Measurements from ENCODE around the gene KCNIP3. TPM values are rescaled to one million over a fixed set of nuclear protein-coding genes. Genes with fewer than 3 reads are reported as not detected.

KCNIP3 gene
- total RNA-seq, 1 donor, result 2.6 TPM

DNA sequence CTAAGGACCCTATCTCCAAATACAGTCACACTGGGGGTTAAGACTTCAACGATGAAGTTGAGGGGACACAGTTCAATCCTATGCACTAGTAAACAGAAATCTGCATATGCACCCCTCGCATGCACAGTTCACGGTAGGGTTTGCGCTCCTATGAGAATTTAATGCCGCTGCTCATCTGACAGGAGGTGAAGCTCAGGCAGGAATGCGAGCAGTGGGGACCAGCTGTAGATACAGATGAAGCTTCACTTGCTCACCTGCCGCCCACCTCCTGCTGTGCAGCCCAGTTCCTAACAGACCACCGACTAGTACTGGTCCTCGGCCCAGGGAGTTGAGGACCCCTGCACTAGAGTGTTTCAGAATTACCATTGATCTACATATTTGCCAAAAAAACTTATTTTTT is 65.3 kb downstream of the KCNIP3 start:
- TF ChIP-seq, protein P1, sequence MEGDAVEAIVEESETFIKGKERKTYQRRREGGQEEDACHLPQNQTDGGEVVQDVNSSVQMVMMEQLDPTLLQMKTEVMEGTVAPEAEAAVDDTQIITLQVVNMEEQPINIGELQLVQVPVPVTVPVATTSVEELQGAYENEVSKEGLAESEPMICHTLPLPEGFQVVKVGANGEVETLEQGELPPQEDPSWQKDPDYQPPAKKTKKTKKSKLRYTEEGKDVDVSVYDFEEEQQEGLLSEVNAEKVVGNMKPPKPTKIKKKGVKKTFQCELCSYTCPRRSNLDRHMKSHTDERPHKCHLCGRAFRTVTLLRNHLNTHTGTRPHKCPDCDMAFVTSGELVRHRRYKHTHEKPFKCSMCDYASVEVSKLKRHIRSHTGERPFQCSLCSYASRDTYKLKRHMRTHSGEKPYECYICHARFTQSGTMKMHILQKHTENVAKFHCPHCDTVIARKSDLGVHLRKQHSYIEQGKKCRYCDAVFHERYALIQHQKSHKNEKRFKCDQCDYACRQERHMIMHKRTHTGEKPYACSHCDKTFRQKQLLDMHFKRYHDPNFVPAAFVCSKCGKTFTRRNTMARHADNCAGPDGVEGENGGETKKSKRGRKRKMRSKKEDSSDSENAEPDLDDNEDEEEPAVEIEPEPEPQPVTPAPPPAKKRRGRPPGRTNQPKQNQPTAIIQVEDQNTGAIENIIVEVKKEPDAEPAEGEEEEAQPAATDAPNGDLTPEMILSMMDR (IDR thresholded peaks at IDR 0.05; ENCODE audit: insufficient read depth, low read depth, low read length), result no peak
- DNase-seq (ENCODE audit: low read depth), result no peak
- no peak overlapping the region for H3K4me3 ChIP-seq (ENCODE audit: low read depth, low read length)

DNA sequence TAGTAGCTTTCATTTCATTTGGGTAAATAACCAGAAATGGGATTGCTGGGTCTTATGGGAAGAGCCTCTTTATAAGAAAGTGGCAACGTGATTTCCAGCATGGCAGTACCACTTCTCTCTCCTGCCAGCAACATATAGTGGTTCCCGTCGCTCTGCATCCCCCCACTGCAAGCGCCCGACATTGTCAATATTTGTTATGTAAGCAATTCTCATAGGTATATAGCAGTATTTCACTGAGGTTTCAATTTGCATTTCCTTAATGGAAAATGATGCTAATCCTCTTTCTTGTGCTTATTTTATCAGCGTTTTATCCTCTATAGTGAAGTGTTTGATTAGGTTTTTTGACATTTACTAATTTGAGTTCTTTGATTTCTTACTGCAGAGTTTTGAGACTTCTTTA is 69.4 kb downstream of the KCNIP3 start:
- no peak overlapping the region for H3K4me3 ChIP-seq (ENCODE audit: low read depth, low read length)
- DNase-seq (ENCODE audit: low read depth), result no peak
- TF ChIP-seq, protein P1 (IDR thresholded peaks at IDR 0.05; ENCODE audit: insufficient read depth, low read depth, low read length), result no peak

DNA sequence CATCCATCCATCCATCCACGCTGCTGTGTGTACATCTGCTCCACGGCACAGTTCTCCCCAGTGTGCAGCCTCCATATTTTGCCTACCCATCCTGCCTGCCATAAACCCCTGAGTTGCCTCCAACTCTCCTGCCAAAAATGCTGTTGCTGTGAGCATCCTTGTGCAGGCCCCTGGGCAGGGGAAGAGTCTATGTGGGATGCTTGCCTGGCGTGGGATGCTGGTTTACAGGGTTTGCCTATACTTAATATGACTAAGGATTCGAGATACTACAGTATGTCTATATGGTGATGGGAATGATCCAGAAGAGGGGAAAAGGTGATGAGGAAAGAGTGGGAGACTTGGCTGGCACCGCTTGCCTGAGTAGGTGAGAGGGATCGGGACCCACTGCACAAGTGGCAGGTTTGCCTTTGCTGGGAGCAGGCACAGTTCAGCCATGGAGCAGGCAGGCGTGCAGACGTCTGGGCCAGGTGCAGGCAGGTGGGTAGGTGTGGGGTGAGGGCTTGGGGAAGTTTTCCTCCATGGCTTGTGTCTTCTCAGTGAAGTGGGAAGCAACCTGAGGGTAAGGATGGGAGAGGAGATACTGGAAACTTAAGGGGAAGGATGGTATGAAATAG is 75.2 kb downstream of the KCNIP3 start:
- DNase-seq (ENCODE audit: low read depth), result no peak
- no peak overlapping the region for H3K4me3 ChIP-seq (ENCODE audit: low read depth, low read length)
- TF ChIP-seq, protein P1 (IDR thresholded peaks at IDR 0.05; ENCODE audit: insufficient read depth, low read depth, low read length), result no peak

DNA sequence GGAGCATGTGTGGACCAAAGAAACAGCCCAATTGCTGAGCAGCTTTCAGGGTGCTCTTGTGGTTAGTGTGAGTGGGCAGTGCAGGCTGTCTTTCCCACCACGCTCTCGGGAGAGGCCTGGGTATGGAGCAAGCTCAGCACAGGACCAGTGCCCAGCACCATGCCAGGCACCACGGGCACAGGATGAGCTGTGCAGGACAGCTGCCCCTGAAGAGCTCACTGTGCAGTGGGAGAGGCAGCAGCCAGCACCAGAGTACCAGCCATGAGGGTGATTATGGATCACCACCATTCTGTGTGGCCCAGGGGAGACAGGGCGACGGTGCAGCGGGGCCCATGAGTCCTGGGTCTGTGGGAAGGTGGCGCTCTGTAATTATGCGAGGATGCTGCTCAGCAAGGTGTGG is 75.7 kb downstream of the KCNIP3 start:
- TF ChIP-seq, protein P1 (IDR thresholded peaks at IDR 0.05; ENCODE audit: insufficient read depth, low read depth, low read length), result no peak
- no peak overlapping the region for H3K4me3 ChIP-seq (ENCODE audit: low read depth, low read length)
- no peak for DNase-seq (ENCODE audit: low read depth)

DNA sequence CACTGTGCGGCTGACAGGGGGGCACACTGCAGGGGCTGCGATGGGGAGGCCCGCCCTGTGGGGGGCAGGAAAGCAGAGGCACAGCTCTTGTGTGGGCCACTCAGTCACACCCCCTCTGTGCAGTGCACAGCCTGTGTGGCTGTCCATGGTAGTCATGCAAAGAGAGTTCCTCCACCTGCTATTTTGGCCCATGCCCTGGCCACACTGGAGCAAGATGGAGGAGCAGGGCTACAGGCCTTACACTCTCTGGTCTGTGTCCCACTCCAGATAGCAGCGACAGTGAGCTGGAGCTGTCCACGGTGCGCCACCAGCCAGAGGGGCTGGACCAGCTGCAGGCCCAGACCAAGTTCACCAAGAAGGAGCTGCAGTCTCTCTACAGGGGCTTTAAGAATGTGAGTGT is 76.9 kb downstream of the KCNIP3 start:
- no peak overlapping the region for H3K4me3 ChIP-seq (ENCODE audit: low read depth, low read length)
- TF ChIP-seq, protein P1 (IDR thresholded peaks at IDR 0.05; ENCODE audit: insufficient read depth, low read depth, low read length), result no peak
- DNase-seq (ENCODE audit: low read depth), result no peak

DNA sequence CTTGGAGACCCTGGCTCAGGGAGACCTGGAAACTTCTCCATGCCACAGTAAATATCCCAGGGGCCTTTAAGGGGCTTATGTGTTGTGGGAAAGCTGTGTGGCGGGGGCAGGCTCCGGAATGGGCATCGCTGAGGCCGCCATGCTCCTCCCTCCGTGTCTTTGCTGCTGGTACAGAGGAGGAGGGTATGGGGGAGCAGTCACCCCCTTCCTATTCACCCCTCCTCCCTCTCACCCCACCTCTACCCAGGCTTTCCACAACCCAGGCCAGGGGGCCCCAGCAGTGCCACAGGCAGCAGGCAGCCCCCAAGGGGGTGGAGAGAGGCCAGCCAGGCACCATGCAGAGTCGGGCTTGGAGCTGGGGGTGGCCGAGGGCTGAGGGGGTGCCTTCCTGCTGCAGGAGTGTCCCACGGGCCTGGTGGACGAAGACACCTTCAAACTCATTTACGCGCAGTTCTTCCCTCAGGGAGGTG is 77.3 kb downstream of the KCNIP3 start:
- TF ChIP-seq, protein P1 (IDR thresholded peaks at IDR 0.05; ENCODE audit: insufficient read depth, low read depth, low read length), result no peak
- no peak for DNase-seq (ENCODE audit: low read depth)
- H3K4me3 ChIP-seq (ENCODE audit: low read depth, low read length), result no peak overlapping the region

DNA sequence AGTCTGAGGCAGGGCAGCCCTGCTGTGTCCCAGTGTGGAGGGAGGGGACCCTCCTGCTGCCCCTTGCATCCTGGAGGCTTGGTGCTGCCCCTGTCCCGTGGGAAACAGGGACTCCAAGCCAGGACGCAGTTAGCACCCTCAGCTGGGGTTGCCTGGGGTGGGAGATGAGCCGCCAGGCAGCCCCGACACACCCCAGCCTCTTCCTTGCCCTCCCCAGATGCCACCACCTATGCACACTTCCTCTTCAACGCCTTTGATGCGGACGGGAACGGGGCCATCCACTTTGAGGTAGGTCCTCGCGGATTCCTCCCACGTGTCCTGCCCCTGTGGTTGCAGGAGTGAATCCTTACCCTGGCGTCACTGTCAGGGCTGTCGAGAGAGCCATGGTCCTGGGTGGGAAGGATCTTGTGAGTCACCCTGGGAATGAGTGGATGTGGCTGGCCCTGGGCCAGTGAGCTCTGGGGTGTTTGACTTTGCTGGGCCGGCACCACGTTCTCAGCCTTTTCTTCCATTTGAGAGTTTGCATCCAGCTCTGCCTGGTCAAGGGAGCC is 77.8 kb downstream of the KCNIP3 start:
- TF ChIP-seq, protein P1 (IDR thresholded peaks at IDR 0.05; ENCODE audit: insufficient read depth, low read depth, low read length), result no peak
- no peak for DNase-seq (ENCODE audit: low read depth)
- H3K4me3 ChIP-seq (ENCODE audit: low read depth, low read length), result no peak overlapping the region

Measured in fibroblast of villous mesenchyme (primary cell).